Measurements from ENCODE around the gene CDKN2AIPNL. TPM values are rescaled to one million over a fixed set of nuclear protein-coding genes. Genes with fewer than 3 reads are reported as not detected.
A peak's percentile ranks its signal among the peaks of the same experiment; 100 is the strongest.
"Not testable (repeated sequence)": the region's sequence is repeated elsewhere in the genome, so short reads cannot be mapped to it uniquely, and the experiment has no call there.

CDKN2AIPNL gene
- total and polyA plus RNA-seq, 2 of the 13 experiments (the other 11 are each of a cell fraction or from before 2014, with no cell fraction given) = 17.4 to 46.5 TPM

DNA sequence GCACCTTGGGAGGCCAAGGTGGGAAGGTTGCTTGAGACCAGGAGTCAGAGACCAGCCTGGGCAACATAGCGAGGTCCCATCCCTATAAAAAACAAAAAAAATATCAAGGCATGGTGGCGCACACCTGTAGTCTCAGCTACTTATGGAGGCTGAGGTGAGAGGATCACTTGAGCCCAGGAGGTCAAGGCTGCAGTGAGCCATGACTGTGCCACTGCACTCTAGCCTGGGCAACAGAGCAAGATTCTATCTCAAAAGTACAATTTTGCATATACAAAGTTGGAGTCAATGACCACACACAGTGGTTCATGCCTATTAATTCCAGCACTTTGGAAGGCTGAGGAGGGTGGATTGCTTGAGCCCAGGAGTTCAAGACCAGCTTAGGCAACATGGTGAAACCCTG, 29.5 kb downstream of the CDKN2AIPNL start:
- H3K27ac ChIP-seq (ENCODE audit: extremely low read length, insufficient read depth, low read length); H3K9me3 ChIP-seq (ENCODE audit: low read length); H3K27me3 ChIP-seq (ENCODE audit: control insufficient read depth in 1 of 2, insufficient read depth in 2 of 2, low read length in 2 of 2); CTCF ChIA-PET (ENCODE audit: low intra/inter-chr PET ratio, low total read pairs); H3K9ac ChIP-seq (ENCODE audit: insufficient read depth, low read depth, low read length); in situ Hi-C loops (cut with HindIII; ENCODE audit: extremely low pct_ligation_motif_present, low pct_unique_long_range_greater_than_20kb); H2AFZ ChIP-seq (ENCODE audit: low read length); H3K4me1 ChIP-seq (ENCODE audit: insufficient read depth, low read length); FAIRE-seq; H3K4me2 ChIP-seq (ENCODE audit: low read depth, low read length); H3K4me3 ChIP-seq (replicated peaks in 1 of 3; ENCODE audit: insufficient read depth in 1 of 3, low read depth in 2 of 3, low read length in 3 of 3); BruUV-seq (replicated peaks); DNase-seq (ENCODE audit: low spot score); ATAC-seq: not testable (repeated sequence)
- Histone ChIP-seq H4K20me1 (ENCODE audit: insufficient read depth, low read length) (peaks cover 11% of the 10 kb centered on the region), H3K36me3 (replicated peaks in 1 of 2; ENCODE audit: control insufficient read depth in 1 of 2, insufficient read depth in 2 of 2, low read length in 2 of 2) (peaks cover 18 to 55% of the 10 kb centered on the region in 2 experiments), H3K79me2 (ENCODE audit: insufficient read depth, low read length) (peaks cover 12% of the 10 kb centered on the region)
- POLR2A ChIA-PET = interaction anchor here (0.9 kb wide), 1 partner anchor 10 kb away, joined by 4 read pairs; the partner anchor contains the start of gene UBE2B
- intact Hi-C loops (cut with micrococcal nuclease; ENCODE audit: unreplicated experiment) = loop anchor here (10.0 kb wide), 1 partner anchor 197 kb away; no protein-coding TSS in a partner anchor
- 96% methylated on average over 2 of the region's 2 CpGs for WGBS (ENCODE audit: low lambda C conversion rate)

DNA sequence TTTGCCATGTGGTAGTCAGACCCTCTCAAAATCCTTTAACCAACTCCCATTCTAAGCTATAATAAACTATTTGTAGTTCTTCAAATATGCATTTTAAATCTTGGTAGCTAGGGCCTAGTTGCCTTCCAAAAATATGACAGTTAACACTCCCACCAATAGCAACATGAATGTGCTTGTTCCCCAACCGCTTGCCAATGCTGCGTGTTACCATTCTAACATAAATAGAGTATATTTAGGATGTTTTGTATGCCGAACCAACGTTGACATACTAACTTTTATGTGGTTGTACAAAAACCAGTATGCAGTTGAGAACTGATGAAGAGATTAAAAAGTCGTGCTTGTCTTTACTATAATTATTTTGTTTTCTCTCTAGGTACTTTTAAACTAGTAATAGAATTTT, 31.3 kb downstream of the CDKN2AIPNL start:
- in situ Hi-C loops (cut with HindIII; ENCODE audit: extremely low pct_ligation_motif_present, low pct_unique_long_range_greater_than_20kb) = no loop called here
- Histone ChIP-seq H3K9ac (ENCODE audit: insufficient read depth, low read depth, low read length) (no peak overlapping the region), H3K27me3 (ENCODE audit: control insufficient read depth in 1 of 2, insufficient read depth in 2 of 2, low read length in 2 of 2) (no peaks in the 10 kb centered on the region), H3K4me2 (ENCODE audit: low read depth, low read length) (no peak overlapping the region), H3K4me1 (ENCODE audit: insufficient read depth, low read length) (no peaks in the 10 kb centered on the region), H3K27ac (ENCODE audit: extremely low read length, insufficient read depth, low read length) (no peak overlapping the region), H4K20me1 (ENCODE audit: insufficient read depth, low read length) (peaks cover 16% of the 10 kb centered on the region), H2AFZ (ENCODE audit: low read length) (no peak overlapping the region), H3K36me3 (replicated peaks in 1 of 2; ENCODE audit: control insufficient read depth in 1 of 2, insufficient read depth in 2 of 2, low read length in 2 of 2) (peaks cover 21 to 65% of the 10 kb centered on the region in 2 experiments), H3K4me3 (replicated peaks in 1 of 3; ENCODE audit: insufficient read depth in 1 of 3, low read depth in 2 of 3, low read length in 3 of 3) (no peak overlapping the region), H3K9me3 (ENCODE audit: low read length) (no peaks in the 10 kb centered on the region), H3K79me2 (ENCODE audit: insufficient read depth, low read length) (peaks cover 25% of the 10 kb centered on the region)
- no peak for DNase-seq (ENCODE audit: low spot score)
- 96% methylated on average over 5 of the region's 5 CpGs for WGBS (ENCODE audit: low lambda C conversion rate)
- FAIRE-seq = no peak
- no TSS peak for BruUV-seq (replicated peaks)
- intact Hi-C loops (cut with micrococcal nuclease; ENCODE audit: unreplicated experiment) = loop anchor here (10.0 kb wide), 1 partner anchor 196 kb away; no protein-coding TSS in a partner anchor
- no peak for TF ChIP-seq DR1 (CRISPR knock-in tag; IDR thresholded peaks at IDR 0.05)
- no peak for ATAC-seq
- CTCF ChIA-PET (ENCODE audit: low intra/inter-chr PET ratio, low total read pairs) = no interaction called here
- POLR2A ChIA-PET = interaction anchor here (0.7 kb wide), 1 partner anchor 78 kb away, joined by 3 read pairs; no protein-coding TSS in a partner anchor

DNA sequence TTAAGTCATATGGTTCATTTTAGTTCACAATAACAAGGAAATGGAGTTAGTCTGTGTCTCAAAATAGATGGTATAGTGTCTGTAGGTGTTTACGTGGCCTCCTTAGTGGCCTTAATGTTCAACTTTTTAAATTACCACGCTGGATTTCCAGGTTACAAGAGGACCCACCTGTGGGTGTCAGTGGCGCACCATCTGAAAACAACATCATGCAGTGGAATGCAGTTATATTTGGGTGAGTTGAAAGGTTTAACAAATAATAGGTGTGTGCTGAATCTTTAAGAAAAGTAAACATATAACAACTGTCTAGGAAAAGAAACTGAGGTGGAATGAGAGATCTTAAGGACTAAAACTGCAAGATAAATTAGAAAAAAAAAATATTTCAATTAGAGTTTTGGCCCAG, 37.4 kb downstream of the CDKN2AIPNL start:
- no peak overlapping the region for H3K9ac ChIP-seq (ENCODE audit: insufficient read depth, low read depth, low read length)
- DNase-seq (ENCODE audit: low spot score) (no peak), ATAC-seq (no peak), FAIRE-seq (no peak)
- intact Hi-C loops (cut with micrococcal nuclease; ENCODE audit: unreplicated experiment) (loop anchor here (5.0 kb wide), 1 partner anchor 38 kb away; the partner anchor contains the start of gene CDKN2AIPNL), in situ Hi-C loops (cut with HindIII; ENCODE audit: extremely low pct_ligation_motif_present, low pct_unique_long_range_greater_than_20kb) (no loop called here)
- no peaks in the 10 kb centered on the region for H3K9me3 ChIP-seq (ENCODE audit: low read length)
- no peak overlapping the region for H2AFZ ChIP-seq (ENCODE audit: low read length)
- 91% methylated on average over 3 of the region's 3 CpGs for WGBS (ENCODE audit: low lambda C conversion rate)
- TF ChIP-seq BCL6 (CRISPR knock-in tag; IDR thresholded peaks at IDR 0.05) (peak; percentile 90), MTA3 (CRISPR knock-in tag; IDR thresholded peaks at IDR 0.05) (no peak), STAG1 (CRISPR knock-in tag; IDR thresholded peaks at IDR 0.05) (peak; percentile 56)
- TF ChIP-seq, protein P1, sequence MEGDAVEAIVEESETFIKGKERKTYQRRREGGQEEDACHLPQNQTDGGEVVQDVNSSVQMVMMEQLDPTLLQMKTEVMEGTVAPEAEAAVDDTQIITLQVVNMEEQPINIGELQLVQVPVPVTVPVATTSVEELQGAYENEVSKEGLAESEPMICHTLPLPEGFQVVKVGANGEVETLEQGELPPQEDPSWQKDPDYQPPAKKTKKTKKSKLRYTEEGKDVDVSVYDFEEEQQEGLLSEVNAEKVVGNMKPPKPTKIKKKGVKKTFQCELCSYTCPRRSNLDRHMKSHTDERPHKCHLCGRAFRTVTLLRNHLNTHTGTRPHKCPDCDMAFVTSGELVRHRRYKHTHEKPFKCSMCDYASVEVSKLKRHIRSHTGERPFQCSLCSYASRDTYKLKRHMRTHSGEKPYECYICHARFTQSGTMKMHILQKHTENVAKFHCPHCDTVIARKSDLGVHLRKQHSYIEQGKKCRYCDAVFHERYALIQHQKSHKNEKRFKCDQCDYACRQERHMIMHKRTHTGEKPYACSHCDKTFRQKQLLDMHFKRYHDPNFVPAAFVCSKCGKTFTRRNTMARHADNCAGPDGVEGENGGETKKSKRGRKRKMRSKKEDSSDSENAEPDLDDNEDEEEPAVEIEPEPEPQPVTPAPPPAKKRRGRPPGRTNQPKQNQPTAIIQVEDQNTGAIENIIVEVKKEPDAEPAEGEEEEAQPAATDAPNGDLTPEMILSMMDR (CRISPR knock-in tag; IDR thresholded peaks at IDR 0.05) = peak; percentile 50
- no peaks in the 10 kb centered on the region for H3K27me3 ChIP-seq (ENCODE audit: control insufficient read depth in 1 of 2, insufficient read depth in 2 of 2, low read length in 2 of 2)
- H3K36me3 ChIP-seq (replicated peaks in 1 of 2; ENCODE audit: control insufficient read depth in 1 of 2, insufficient read depth in 2 of 2, low read length in 2 of 2) = peaks cover 3 to 34% of the 10 kb centered on the region in 2 experiments
- peaks cover 34% of the 10 kb centered on the region for H3K4me1 ChIP-seq (ENCODE audit: insufficient read depth, low read length)
- H3K4me2 ChIP-seq (ENCODE audit: low read depth, low read length) = peak overlapping the region; percentile 41
- BruUV-seq (replicated peaks) = no TSS peak
- no peak overlapping the region for H3K4me3 ChIP-seq (replicated peaks in 1 of 3; ENCODE audit: insufficient read depth in 1 of 3, low read depth in 2 of 3, low read length in 3 of 3)
- H4K20me1 ChIP-seq (ENCODE audit: insufficient read depth, low read length) = peaks cover 41% of the 10 kb centered on the region
- CTCF ChIA-PET (ENCODE audit: low intra/inter-chr PET ratio, low total read pairs) = no interaction called here
- no peak overlapping the region for H3K27ac ChIP-seq (ENCODE audit: extremely low read length, insufficient read depth, low read length)
- POLR2A ChIA-PET = no interaction called here
- H3K79me2 ChIP-seq (ENCODE audit: insufficient read depth, low read length) = peaks cover 63% of the 10 kb centered on the region

Measured in HepG2 (cell line).